ENCODE data around the gene KIF6. TPM values are rescaled to one million over a fixed set of nuclear protein-coding genes. Genes with fewer than 3 reads are reported as not detected.

Gene KIF6
- total RNA-seq, 2 experiments from 2014 or later = not detected

GRCh38 chr6:39669207-39669972, 55.8 kb downstream of the KIF6 start:
- H3K9me3 Mint-ChIP-seq = peaks cover 1% of the 10 kb centered on the region
- no peaks in the 10 kb centered on the region for H3K36me3 Mint-ChIP-seq
- DNase-seq (no peak), ATAC-seq (ENCODE audit: low read depth) (no peak)
- peaks cover 14% of the 10 kb centered on the region for H3K27me3 Mint-ChIP-seq
- POLR2A ChIA-PET = no interaction called here
- no peak overlapping the region for H3K4me3 Mint-ChIP-seq
- H3K27ac Mint-ChIP-seq = no peak overlapping the region
- H3K4me1 Mint-ChIP-seq = no peaks in the 10 kb centered on the region

GRCh38 chr6:39666706-39667489, 58.3 kb downstream of the KIF6 start:
- no peaks in the 10 kb centered on the region for H3K4me1 Mint-ChIP-seq
- POLR2A ChIA-PET = no interaction called here
- no peaks in the 10 kb centered on the region for H3K36me3 Mint-ChIP-seq
- ATAC-seq (ENCODE audit: low read depth) (no peak), DNase-seq (no peak)
- peaks cover 14% of the 10 kb centered on the region for H3K27me3 Mint-ChIP-seq
- no peak overlapping the region for H3K27ac Mint-ChIP-seq
- no peak overlapping the region for H3K4me3 Mint-ChIP-seq
- no peaks in the 10 kb centered on the region for H3K9me3 Mint-ChIP-seq

- Mint-ChIP-seq H3K4me3 (no peak overlapping the region), H3K27me3 (peaks cover 16% of the 10 kb centered on the region), H3K36me3 (no peaks in the 10 kb centered on the region), H3K27ac (no peak overlapping the region), H3K9me3 (no peaks in the 10 kb centered on the region), H3K4me1 (no peaks in the 10 kb centered on the region)
- ATAC-seq (ENCODE audit: low read depth) (no peak), DNase-seq (no peak)
- POLR2A ChIA-PET = no interaction called here
Measured at GRCh38 chr6:39665861-39666260, 59.3 kb downstream of the KIF6 start.

GRCh38 chr6:39664173-39664572, 61.0 kb downstream of the KIF6 start:
- no peak for ATAC-seq (ENCODE audit: low read depth)
- H3K4me3 Mint-ChIP-seq = no peak overlapping the region
- no peaks in the 10 kb centered on the region for H3K36me3 Mint-ChIP-seq
- H3K4me1 Mint-ChIP-seq = no peaks in the 10 kb centered on the region
- H3K9me3 Mint-ChIP-seq = no peaks in the 10 kb centered on the region
- DNase-seq = no peak
- H3K27ac Mint-ChIP-seq = no peak overlapping the region
- H3K27me3 Mint-ChIP-seq = peaks cover 14% of the 10 kb centered on the region
- POLR2A ChIA-PET = no interaction called here

GRCh38 chr6:39657355-39658135, 67.7 kb downstream of the KIF6 start:
- H3K4me1 Mint-ChIP-seq = no peaks in the 10 kb centered on the region
- ATAC-seq (ENCODE audit: low read depth) = no peak
- POLR2A ChIA-PET = no interaction called here
- H3K4me3 Mint-ChIP-seq = no peak overlapping the region
- H3K27ac Mint-ChIP-seq = no peak overlapping the region
- no peaks in the 10 kb centered on the region for H3K9me3 Mint-ChIP-seq
- peaks cover 3% of the 10 kb centered on the region for H3K27me3 Mint-ChIP-seq
- DNase-seq = no peak
- H3K36me3 Mint-ChIP-seq = no peaks in the 10 kb centered on the region

GRCh38 chr6:39654121-39654520, 71.1 kb downstream of the KIF6 start:
- Mint-ChIP-seq H3K4me1 (no peaks in the 10 kb centered on the region), H3K9me3 (no peaks in the 10 kb centered on the region), H3K36me3 (no peaks in the 10 kb centered on the region), H3K4me3 (no peak overlapping the region), H3K27ac (no peak overlapping the region), H3K27me3 (peaks cover 3% of the 10 kb centered on the region)
- no peak for ATAC-seq (ENCODE audit: low read depth)
- no peak for DNase-seq
- POLR2A ChIA-PET = no interaction called here

GRCh38 chr6:39653612-39654011, 71.6 kb downstream of the KIF6 start:
- peaks cover 3% of the 10 kb centered on the region for H3K27me3 Mint-ChIP-seq
- POLR2A ChIA-PET = no interaction called here
- no peak overlapping the region for H3K27ac Mint-ChIP-seq
- H3K4me1 Mint-ChIP-seq = no peaks in the 10 kb centered on the region
- H3K9me3 Mint-ChIP-seq = no peaks in the 10 kb centered on the region
- H3K36me3 Mint-ChIP-seq = no peaks in the 10 kb centered on the region
- DNase-seq (no peak), ATAC-seq (ENCODE audit: low read depth) (no peak)
- H3K4me3 Mint-ChIP-seq = no peak overlapping the region

- Mint-ChIP-seq H3K27me3 (peaks cover 3% of the 10 kb centered on the region), H3K4me3 (no peak overlapping the region), H3K9me3 (no peaks in the 10 kb centered on the region), H3K27ac (no peak overlapping the region), H3K36me3 (no peaks in the 10 kb centered on the region), H3K4me1 (no peaks in the 10 kb centered on the region)
- no peak for ATAC-seq (ENCODE audit: low read depth)
- POLR2A ChIA-PET = no interaction called here
- no peak for DNase-seq
Measured at GRCh38 chr6:39649996-39650395, 75.2 kb downstream of the KIF6 start.

- Mint-ChIP-seq H3K9me3 (no peaks in the 10 kb centered on the region), H3K27me3 (peaks cover 13% of the 10 kb centered on the region), H3K4me3 (no peak overlapping the region), H3K36me3 (no peaks in the 10 kb centered on the region), H3K27ac (no peak overlapping the region), H3K4me1 (no peaks in the 10 kb centered on the region)
- no peak for ATAC-seq (ENCODE audit: low read depth)
- POLR2A ChIA-PET = no interaction called here
- DNase-seq = no peak
Measured at GRCh38 chr6:39646751-39647420, 78.3 kb downstream of the KIF6 start.

GRCh38 chr6:39642270-39642669, 82.9 kb downstream of the KIF6 start:
- peaks cover 10% of the 10 kb centered on the region for H3K27me3 Mint-ChIP-seq
- H3K36me3 Mint-ChIP-seq = no peaks in the 10 kb centered on the region
- no peak overlapping the region for H3K27ac Mint-ChIP-seq
- ATAC-seq (ENCODE audit: low read depth) (no peak), DNase-seq (no peak)
- POLR2A ChIA-PET = no interaction called here
- no peaks in the 10 kb centered on the region for H3K9me3 Mint-ChIP-seq
- H3K4me1 Mint-ChIP-seq = no peaks in the 10 kb centered on the region
- H3K4me3 Mint-ChIP-seq = no peak overlapping the region

GRCh38 chr6:39638126-39638822, 86.9 kb downstream of the KIF6 start:
- POLR2A ChIA-PET = no interaction called here
- no peak for DNase-seq
- H3K27ac Mint-ChIP-seq = no peak overlapping the region
- H3K36me3 Mint-ChIP-seq = no peaks in the 10 kb centered on the region
- H3K4me3 Mint-ChIP-seq = no peak overlapping the region
- no peaks in the 10 kb centered on the region for H3K4me1 Mint-ChIP-seq
- no peaks in the 10 kb centered on the region for H3K9me3 Mint-ChIP-seq
- ATAC-seq (ENCODE audit: low read depth) = no peak
- peaks cover 16% of the 10 kb centered on the region for H3K27me3 Mint-ChIP-seq

GRCh38 chr6:39634646-39635341, 90.4 kb downstream of the KIF6 start:
- no peak overlapping the region for H3K27ac Mint-ChIP-seq
- POLR2A ChIA-PET = no interaction called here
- no peak overlapping the region for H3K4me3 Mint-ChIP-seq
- DNase-seq = no peak
- H3K27me3 Mint-ChIP-seq = peaks cover 25% of the 10 kb centered on the region
- ATAC-seq (ENCODE audit: low read depth) = no peak
- no peaks in the 10 kb centered on the region for H3K9me3 Mint-ChIP-seq
- H3K4me1 Mint-ChIP-seq = no peaks in the 10 kb centered on the region
- no peaks in the 10 kb centered on the region for H3K36me3 Mint-ChIP-seq

Measured in activated naive CD8-positive, alpha-beta T cell treated with anti-CD3 and anti-CD28 coated beads, Interleukin-2, amount 10 ng/mL, durations not matched to agents 7 days and 5 days (primary cell).